Keratinocyte (primary cell): ENCODE results near the gene HNF1B.

Experiments used
- EZH2 ChIP-seq: IDR thresholded peaks from one replicate; pipeline ENCODE4 v1.6.1; 2012; ENCODE audit warnings: inconsistent platforms, mild to moderate bottlenecking, low read length, moderate library complexity
- TF ChIP-seq, protein P1 (sequence below), 3 experiments: IDR thresholded peaks in 1 of 3; conservative IDR thresholded peaks in 1 of 3; optimal IDR thresholded peaks in 1 of 3; 2 replicates in 2 of 3; 3 replicates in 1 of 3; pipeline versions ENCODE3 to v1.5.1; 2011; ENCODE audit warnings: low read length in 3 of 3, mild to moderate bottlenecking in 3 of 3, moderate library complexity in 2 of 3, control low read depth in 1 of 3, inconsistent platforms in 1 of 3; ENCODE audit not compliant: insufficient read depth in 2 of 3; ENCODE audit errors: extremely low read depth in 1 of 3

DNA sequence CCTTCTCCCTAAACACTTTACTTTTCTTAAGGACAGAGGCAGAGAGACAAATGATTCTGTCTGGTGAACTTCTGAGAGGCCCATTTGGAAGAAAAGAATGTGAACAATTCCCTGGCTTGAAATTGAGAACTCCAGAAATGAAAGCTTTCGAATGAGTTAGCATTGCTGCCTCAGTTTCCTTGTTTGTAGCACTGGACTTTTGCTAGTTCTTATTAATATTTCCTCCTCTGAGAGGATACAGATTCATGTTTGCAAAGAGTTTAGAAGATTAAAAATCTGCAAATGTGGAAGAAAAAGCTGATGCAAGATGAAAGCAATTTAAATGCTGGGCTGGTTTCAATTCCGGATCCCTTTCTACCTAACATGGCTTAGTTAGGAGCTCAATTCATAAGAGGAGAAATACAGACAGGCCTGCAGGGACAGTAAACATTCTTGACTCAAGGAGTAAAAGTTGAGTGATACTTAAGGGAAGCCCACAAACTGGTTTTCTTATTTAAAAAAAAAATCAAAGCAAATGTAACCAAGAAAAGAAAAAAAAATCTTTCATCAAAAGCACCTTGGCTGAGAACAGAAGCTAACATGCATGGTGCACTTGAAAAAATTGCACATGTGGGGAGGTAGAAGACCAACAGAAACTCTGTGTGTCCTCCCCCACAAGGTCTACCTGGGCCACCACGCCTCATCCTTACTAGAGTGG, 27.1 kb downstream of the HNF1B start:
- TF ChIP-seq, protein P1, sequence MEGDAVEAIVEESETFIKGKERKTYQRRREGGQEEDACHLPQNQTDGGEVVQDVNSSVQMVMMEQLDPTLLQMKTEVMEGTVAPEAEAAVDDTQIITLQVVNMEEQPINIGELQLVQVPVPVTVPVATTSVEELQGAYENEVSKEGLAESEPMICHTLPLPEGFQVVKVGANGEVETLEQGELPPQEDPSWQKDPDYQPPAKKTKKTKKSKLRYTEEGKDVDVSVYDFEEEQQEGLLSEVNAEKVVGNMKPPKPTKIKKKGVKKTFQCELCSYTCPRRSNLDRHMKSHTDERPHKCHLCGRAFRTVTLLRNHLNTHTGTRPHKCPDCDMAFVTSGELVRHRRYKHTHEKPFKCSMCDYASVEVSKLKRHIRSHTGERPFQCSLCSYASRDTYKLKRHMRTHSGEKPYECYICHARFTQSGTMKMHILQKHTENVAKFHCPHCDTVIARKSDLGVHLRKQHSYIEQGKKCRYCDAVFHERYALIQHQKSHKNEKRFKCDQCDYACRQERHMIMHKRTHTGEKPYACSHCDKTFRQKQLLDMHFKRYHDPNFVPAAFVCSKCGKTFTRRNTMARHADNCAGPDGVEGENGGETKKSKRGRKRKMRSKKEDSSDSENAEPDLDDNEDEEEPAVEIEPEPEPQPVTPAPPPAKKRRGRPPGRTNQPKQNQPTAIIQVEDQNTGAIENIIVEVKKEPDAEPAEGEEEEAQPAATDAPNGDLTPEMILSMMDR (optimal IDR thresholded peaks at IDR 0.05 in 1 of 3, IDR thresholded peaks at IDR 0.05 in 1 of 3, conservative IDR thresholded peaks at IDR 0.05 in 1 of 3; ENCODE audit: extremely low read depth in 1 of 3, insufficient read depth in 2 of 3, low read length in 3 of 3), result no peak
- TF ChIP-seq EZH2, result no peak
